ENCODE results near the gene ADRA1B. TPM values are rescaled to one million over a fixed set of nuclear protein-coding genes. Genes with fewer than 3 reads are reported as not detected.

ADRA1B gene
- total and polyA plus RNA-seq, 10 of the 15 experiments (the other 5 are each of a cell fraction or from before 2014, with no cell fraction given): 0.04 TPM; not detected in 9

DNA sequence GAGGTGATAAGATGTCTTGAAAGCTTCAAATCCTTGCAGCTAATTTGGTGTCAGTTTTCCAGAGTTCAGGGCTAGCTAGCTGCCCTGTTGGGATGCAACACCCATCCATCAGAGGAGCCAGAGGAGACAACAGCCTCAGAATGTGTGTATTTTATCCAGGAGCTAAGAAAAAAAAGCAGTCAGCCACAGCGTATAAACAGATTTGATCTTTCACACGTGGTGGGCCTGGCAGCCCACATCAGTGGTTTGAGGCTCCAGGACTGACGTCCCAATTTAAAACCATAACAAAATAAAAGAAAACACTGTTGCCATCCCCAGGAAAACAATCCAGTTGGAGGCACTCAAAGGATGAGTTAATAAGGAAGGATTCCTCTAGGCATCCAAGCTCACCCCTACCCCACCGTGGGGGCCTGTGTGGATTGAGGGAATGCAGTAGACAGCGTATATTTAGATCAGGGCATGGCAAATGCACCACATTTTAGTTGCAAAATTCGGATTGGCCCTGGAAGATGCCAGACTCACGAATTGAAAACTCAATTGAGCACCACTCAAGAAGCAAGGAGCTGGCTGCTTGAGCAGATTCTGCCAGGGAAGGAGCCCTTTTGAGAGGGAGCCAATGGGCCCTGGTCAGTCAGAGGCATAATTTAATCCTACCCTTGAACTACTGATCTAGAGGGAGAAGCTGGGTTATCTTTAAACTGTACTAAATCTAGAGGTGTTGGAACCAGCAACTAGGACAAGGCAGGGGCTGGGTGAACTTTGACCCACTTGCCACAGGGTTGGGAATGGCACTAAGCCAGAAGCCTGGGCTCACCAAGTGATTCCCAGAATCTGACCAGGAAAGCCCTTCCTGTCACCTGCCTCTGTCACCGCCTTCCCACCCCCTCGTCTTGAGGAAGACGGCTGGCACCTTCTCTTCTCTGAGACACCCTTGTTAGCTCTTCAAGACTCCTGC is 17.5 kb downstream of the ADRA1B start (continued):
- TF ChIP-seq, protein P1, sequence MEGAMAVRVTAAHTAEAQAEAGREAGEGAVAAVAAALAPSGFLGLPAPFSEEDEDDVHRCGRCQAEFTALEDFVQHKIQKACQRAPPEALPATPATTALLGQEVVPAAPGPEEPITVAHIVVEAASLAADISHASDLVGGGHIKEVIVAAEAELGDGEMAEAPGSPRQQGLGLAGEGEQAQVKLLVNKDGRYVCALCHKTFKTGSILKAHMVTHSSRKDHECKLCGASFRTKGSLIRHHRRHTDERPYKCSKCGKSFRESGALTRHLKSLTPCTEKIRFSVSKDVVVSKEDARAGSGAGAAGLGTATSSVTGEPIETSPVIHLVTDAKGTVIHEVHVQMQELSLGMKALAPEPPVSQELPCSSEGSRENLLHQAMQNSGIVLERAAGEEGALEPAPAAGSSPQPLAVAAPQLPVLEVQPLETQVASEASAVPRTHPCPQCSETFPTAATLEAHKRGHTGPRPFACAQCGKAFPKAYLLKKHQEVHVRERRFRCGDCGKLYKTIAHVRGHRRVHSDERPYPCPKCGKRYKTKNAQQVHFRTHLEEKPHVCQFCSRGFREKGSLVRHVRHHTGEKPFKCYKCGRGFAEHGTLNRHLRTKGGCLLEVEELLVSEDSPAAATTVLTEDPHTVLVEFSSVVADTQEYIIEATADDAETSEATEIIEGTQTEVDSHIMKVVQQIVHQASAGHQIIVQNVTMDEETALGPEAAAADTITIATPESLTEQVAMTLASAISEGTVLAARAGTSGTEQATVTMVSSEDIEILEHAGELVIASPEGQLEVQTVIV (IDR thresholded peaks at IDR 0.05; ENCODE audit: borderline replicate concordance, partially characterized antibody): no peak
- TF ChIP-seq RAD51 (IDR thresholded peaks at IDR 0.05) (no peak), MTA3 (IDR thresholded peaks at IDR 0.05; ENCODE audit: borderline replicate concordance, low read length) (no peak), MTA2 (IDR thresholded peaks at IDR 0.05; ENCODE audit: low read depth) (no peak), TAF1 (IDR thresholded peaks at IDR 0.05; ENCODE audit: borderline replicate concordance, low read depth, low read length) (no peak), IKZF1 (conservative IDR thresholded peaks at IDR 0.05) (no peak), ZNF274 (IDR thresholded peaks at IDR 0.05; ENCODE audit: insufficient read depth, insufficient read length) (no peak), SMC3 (IDR thresholded peaks at IDR 0.05; ENCODE audit: borderline replicate concordance, low read length) (no peak), BCL11A (IDR thresholded peaks at IDR 0.05; ENCODE audit: low read depth, low read length) (no peak), PAX5 (IDR thresholded peaks at IDR 0.05; ENCODE audit: borderline replicate concordance, low read depth, low read length) (no peak), TBL1XR1 (IDR thresholded peaks at IDR 0.05; ENCODE audit: low read depth, low read length) (no peak), RAD21 (IDR thresholded peaks at IDR 0.05; ENCODE audit: insufficient read depth, low read depth, low read length) (no peak), SP1 (IDR thresholded peaks at IDR 0.05; ENCODE audit: low read depth, low read length) (no peak)
- TF ChIP-seq, protein P2, sequence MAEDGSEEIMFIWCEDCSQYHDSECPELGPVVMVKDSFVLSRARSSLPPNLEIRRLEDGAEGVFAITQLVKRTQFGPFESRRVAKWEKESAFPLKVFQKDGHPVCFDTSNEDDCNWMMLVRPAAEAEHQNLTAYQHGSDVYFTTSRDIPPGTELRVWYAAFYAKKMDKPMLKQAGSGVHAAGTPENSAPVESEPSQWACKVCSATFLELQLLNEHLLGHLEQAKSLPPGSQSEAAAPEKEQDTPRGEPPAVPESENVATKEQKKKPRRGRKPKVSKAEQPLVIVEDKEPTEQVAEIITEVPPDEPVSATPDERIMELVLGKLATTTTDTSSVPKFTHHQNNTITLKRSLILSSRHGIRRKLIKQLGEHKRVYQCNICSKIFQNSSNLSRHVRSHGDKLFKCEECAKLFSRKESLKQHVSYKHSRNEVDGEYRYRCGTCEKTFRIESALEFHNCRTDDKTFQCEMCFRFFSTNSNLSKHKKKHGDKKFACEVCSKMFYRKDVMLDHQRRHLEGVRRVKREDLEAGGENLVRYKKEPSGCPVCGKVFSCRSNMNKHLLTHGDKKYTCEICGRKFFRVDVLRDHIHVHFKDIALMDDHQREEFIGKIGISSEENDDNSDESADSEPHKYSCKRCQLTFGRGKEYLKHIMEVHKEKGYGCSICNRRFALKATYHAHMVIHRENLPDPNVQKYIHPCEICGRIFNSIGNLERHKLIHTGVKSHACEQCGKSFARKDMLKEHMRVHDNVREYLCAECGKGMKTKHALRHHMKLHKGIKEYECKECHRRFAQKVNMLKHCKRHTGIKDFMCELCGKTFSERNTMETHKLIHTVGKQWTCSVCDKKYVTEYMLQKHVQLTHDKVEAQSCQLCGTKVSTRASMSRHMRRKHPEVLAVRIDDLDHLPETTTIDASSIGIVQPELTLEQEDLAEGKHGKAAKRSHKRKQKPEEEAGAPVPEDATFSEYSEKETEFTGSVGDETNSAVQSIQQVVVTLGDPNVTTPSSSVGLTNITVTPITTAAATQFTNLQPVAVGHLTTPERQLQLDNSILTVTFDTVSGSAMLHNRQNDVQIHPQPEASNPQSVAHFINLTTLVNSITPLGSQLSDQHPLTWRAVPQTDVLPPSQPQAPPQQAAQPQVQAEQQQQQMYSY (CRISPR knock-in tag; IDR thresholded peaks at IDR 0.05): no peak
- TF ChIP-seq, protein P3, sequence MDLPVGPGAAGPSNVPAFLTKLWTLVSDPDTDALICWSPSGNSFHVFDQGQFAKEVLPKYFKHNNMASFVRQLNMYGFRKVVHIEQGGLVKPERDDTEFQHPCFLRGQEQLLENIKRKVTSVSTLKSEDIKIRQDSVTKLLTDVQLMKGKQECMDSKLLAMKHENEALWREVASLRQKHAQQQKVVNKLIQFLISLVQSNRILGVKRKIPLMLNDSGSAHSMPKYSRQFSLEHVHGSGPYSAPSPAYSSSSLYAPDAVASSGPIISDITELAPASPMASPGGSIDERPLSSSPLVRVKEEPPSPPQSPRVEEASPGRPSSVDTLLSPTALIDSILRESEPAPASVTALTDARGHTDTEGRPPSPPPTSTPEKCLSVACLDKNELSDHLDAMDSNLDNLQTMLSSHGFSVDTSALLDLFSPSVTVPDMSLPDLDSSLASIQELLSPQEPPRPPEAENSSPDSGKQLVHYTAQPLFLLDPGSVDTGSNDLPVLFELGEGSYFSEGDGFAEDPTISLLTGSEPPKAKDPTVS (IDR thresholded peaks at IDR 0.05; ENCODE audit: low read depth, low read length): no peak
